Astrocyte (in vitro differentiated cells and primary cell): ENCODE results near the gene MRPS25.

Source experiments
- CTCF ChIP-seq: IDR thresholded peaks from 2 replicates; pipeline ENCODE4 v1.5.1; 2011; ENCODE audit warnings: low read depth, mild to moderate bottlenecking, inconsistent platforms, low read length, moderate library complexity; ENCODE audit not compliant: insufficient read depth
- EZH2 ChIP-seq: IDR thresholded peaks from 2 replicates; pipeline ENCODE4 v1.6.1; 2012; ENCODE audit warnings: mild to moderate bottlenecking, low read length, inconsistent platforms; ENCODE audit not compliant: insufficient read depth

GRCh38 chr3:15110206-15110605 is 45.1 kb upstream of the MRPS25 start:
- no peak for TF ChIP-seq CTCF
- no peak for TF ChIP-seq EZH2
